DMS53 (cell line): Measurements from ENCODE around the gene DGKB.

ENCODE experiments used
- DNase-seq: peaks from one replicate; lab custom pipeline; 2025; lab: John Stamatoyannopoulos, UW

Gene DGKB

DNA sequence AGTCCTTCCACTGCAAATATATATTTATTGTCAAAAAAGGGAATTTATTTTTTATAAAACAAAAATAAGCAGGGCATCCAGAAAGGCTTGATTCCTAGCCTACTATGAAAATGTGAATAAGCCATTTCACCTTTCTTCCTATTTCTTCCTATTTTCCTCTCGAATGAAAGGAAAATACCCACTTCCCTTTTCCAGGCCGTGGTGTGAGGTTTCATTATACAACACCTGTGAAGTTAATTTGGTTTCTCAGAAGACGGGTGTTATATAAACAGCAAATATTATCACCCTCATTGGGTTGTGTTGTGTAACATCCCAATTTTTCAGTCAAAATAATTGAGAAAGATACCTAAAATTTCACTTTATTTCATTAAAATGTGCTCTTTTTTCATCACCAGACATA, 214.3 kb downstream of the DGKB start:
- DNase-seq, result no peak

DNA sequence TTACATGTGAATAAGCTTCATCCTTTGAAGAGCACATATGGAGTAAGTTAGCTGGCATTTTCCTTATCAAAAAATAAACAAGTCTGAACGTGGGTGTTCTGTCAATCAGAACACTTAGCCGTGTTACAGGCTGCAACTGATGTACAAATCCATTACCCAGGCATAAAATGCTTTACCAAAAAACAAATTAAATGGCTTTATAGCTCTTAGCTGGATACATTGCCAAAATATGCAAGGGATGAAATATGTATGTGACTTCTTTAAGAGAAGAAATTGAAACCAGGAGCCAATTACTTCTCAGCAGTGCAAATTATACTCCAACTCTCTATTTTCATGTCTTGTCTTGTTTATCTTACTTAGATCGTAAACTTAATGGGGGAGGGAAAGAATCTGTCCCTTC, 214.8 kb downstream of the DGKB start:
- DNase-seq, result no peak

DNA sequence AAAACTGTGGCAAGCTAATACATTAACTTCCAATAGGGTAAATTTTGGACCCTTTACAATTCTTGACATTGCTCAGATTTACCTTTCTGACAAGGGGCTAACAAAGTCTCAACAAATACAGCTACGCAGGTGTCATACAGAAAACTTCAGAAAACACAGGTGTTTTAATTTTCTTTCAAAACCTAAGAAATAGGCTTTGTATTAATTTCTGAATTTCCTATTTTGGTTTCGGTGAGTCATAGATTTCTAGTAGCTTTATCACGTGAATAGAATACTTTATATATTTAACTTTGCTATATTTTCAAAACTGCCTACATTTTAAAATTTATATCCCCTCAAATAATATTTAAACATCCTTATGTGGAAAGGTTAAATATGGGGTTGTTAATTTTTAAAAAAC, 215.3 kb downstream of the DGKB start:
- DNase-seq, result no peak

DNA sequence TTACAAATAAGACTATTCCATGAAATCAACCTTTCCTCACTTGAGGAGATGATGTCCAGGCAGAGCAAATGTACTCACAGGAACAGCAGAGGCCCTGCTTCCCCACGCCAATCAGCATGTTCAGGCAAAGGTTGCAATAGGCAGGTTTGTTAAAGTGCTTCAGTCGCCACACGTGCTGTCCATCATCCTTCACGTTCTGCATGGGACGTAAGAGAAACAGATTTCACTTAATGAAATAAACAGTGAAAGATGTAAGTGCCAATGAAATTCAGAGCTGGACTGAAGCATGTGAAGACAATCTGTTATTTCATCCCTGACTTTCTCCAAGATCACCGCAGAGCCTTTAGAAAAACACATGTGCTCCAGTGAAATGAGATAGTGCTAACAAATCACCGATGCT, 217.4 kb downstream of the DGKB start:
- no peak for DNase-seq

DNA sequence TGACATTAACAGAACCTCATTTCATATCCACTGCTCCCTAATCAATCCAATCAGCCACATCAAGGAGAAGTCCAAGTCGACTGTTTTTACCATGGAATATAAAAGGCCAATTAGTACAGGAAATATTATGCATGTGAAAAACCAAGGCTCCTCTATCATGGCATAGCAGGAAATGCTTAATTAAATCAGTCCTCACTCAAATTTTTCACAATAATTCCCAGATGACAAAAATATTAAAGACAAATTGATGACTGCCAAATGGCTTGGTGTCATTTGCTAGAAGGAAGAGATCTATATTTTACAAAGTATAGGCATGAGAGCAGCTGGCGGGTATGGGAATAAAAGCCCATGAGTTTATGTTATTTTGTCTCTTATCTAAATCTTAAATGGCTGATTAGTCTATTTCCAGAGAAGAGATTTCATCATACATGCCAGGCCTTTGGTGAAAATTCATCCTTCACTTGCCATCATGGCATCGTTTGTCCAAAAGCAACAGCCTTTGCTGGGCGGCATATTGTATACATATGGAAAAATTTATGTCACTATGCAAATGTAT, 219.6 kb downstream of the DGKB start:
- DNase-seq, result no peak

DNA sequence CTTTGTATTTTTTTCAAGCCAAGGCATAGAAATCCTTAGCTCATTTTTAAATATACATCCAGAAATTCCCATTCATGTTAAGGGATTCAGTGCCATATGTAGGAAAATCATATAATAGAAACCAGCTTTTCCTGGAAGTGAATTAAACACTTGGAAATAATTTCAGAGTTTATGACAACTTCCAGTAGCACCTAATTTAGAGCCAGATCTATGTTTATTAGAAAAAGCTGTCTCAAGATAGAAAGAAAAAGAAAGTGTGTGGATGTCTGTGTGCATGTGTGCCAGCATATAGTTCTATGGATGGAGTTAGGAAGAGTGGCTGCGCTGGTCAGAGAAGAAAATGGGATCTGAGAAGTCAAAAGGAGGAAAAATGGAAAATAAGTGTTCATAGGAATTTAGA, 225.7 kb downstream of the DGKB start:
- no peak for DNase-seq

DNA sequence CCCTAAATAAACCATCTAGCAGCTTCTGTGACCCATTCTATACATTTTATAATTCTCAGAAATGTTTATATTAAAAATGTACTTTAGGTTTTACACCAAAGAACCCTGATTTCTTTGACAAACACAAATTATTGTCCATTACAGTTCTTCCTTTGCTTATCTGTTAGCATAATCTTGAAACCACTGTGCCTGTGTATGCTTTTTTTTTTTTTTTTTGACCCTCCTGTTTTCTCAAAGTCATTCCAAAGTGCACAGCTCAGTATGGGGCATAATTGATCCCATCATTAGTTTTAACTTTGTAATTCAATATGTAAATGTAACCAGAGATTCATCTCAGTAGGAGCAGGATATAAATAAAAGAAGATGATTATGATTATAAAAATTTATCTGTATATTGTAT, 229.3 kb downstream of the DGKB start:
- no peak for DNase-seq

DNA sequence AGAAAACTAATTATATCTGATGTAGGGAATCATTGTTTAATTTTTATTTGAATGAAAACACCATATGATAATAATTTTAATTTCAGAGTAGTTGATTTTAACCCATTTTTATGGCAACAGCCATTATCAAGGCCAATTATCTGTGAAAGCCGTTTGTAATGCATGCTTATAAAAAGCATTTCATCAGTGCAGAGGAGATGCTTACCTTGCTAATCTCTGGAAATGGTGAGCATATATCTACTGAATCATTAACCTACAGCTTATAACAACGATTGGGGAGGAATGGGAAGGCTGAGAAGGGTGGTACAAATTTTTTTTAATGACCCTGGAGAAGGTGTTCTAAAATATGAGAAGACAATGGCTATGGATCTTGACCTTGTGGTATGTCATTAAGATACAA, 235.6 kb downstream of the DGKB start:
- no peak for DNase-seq

DNA sequence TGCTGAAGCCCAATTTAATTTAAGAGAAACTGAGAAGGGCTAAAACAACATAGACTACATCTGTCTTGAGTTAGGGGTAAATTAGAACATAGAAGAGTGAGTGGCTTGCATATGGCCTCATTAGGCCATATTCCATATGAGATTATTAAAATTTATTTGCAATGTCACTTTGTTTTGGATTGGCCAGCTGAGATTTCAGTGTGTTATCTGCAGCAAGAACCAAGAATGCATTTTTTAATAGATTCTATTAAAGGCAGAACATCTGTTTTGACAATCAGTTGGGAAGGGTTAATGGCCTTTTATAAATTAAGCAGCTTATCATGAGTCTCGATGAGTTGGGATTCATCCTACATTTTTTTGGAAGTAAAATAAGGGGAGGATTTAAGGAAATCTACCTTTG, 236.2 kb downstream of the DGKB start:
- DNase-seq, result no peak

DNA sequence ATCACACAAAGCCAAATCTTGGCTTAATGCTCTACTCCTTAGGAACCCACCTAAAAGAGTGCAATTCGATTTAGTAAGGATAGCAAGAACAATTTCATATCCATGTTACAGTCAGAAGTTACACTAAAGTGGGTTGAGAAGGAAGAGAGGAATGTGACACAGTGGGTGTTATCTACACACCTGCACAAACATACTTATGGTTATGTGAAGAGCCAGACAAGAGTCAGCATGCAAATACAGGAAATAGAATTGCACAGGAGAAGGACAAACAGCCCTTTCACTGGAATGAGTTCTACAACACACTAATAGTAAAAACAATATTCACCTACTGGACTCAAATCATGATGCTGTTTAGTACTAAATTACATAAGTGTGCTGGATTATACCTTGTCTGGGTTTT, 262.8 kb downstream of the DGKB start:
- peak; percentile 95 for DNase-seq

DNA sequence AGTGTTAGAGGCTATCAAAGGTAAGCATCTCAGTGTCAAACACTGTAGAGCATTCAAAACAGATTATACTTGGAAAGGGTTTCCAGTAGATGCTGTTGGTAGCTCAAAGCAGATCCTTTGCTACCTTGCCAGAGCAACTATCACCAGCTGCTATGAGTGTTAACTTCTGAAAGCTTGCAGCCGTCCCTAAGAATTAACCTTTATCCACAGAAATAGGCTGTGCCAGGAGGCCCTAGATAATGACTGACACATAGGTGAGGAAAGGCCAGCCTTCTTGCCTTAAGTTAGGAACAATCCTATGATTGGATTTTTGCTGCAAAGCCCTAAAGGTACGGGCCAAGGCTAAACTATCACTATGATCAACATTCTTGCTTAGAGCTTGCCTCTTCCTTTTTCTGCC, 263.2 kb downstream of the DGKB start:
- DNase-seq, result peak; percentile 78

DNA sequence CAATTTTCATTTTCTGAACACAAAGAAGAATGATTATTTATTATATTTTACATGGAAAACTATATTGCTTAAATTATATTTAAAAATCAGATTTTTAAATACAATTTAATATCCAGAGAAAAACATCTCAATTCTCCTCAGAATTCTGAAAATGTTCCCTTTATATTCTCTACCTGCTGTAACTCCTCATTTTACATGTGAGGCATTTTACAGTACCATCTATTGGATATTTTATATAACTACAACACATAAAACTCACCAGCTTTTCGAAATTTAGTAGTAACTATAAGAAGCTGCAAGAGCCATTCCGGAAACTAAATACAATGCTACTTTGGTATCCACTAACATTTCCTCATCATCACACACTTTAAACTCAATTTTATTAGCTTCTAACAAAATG, 264.6 kb downstream of the DGKB start:
- peak; percentile 33 for DNase-seq

DNA sequence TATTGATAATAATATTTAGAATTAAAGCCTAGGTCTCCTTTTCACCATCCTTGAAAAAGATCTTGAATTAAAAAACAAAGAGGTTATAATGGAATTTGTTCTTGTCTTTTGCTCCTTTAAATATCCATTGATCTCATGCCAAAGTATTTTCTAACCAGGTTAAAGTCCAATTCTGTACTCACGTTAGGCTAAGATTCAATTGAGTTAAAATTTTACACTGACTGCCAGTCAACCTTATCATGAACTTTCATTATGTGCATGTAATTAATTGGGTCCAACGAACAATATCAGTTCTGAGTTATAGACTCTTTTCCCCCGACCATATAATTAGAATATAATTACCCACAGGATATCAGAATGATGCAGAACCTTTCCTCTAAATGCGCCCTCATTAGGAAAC, 266.6 kb downstream of the DGKB start:
- no peak for DNase-seq

DNA sequence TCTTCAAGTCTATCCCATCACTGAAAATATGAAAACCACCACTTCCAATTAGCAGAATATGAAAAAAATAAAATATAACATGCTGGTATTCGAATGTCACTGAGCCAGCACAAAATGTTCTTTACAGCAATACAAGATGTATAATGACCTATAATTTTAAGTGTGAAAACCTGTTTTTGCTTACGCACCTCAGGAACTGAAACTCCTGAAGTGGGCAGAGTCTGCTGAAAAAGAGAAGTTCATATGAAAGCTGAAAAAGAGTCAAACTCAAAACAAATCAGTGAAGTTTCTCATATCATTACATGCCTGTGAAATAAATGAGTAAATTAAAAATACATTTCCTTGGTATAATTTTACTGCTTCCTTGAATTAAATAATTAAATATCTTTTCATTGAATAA, 272.5 kb downstream of the DGKB start:
- DNase-seq, result no peak

DNA sequence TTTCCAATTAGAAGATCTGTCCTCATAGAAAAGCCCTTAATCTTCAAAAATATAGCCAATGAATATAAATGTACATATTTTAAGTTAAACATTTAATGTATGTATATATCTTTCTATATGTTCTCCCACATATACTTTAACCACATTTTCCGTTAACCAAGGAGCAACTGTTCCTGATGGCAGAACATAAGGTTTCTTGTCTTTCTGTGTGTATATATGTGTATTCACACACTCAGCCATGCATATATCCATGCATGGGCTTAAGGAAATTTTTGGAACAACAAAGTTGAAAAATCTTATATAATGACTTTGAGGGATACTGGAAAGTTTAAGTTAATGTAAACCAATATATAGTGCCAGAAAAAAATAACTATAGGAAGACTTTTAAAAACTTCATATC, 274.0 kb downstream of the DGKB start:
- DNase-seq, result no peak

DNA sequence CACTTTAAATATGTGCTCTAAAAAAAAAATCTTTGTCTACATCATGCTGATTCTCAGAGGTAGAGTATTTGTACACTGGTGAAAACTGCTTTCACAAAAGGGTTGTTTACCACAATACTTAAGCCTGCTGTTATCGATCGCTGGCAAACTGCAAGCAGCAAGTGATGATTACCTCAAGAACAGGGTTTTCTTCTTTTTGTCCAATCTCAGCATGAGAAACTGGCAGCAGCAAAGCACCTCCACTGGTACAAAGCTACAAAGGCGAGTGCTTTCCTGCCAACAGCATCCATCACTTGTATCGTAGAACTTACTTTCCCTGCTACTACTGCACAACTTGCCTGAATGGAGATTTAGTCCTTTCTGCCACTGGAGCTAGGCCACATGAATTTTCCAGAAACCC, 276.5 kb downstream of the DGKB start:
- DNase-seq, result no peak

DNA sequence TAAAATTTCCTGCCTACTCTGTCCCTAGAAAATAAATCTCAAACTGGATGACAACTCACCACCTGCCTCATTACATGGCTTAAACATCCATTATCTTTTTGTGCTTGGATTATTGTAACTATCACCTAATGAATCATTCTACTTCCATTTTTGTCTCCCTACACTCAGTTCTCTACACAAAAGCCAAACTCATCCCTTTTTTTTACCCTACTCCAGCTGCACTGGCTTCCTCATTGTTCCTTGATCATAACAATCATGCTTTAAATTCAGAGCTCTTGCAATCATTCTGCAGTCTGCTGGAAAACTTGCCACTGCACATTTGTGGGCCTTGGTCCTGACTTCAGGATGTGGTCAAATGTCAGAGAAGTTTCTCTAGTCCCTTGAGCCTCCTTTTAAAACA, 280.0 kb downstream of the DGKB start:
- no peak for DNase-seq

DNA sequence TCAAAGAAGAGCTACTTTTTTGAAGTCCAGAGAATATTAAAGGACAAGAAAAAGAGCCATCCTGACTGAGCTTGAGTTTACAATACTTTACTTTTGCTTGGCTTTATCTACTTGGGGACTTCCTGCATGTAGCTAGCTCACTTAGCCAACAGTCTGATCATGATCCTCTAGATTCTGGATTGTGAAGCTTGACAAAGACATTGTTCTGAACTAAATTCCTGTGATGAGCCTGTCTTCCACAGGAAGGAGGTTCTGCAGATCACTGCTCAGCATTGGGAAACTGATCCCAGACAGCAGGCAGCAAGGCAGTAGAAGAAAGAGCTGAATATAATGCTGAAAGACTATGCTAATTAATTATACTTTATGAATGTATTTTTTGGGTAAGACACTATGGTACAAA, 296.4 kb downstream of the DGKB start:
- DNase-seq, result no peak

DNA sequence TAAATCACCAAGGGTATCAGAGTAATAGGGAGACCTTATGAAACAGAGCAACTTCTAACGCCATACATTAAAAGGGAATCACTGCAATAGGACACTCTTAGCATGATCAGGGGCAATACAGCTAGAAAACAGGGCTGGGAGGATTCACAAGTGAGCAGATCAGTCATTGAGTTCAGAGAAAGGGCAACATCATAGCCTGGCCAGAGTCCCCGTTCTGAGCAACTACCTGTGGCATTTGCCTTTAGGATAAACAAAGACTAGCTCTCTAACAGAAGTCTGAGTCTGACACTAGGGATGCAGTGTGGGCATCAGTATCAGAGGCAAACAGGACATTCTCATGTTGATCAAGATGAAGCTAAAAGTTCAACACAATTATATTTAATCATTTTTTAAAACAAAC, 297.9 kb downstream of the DGKB start:
- DNase-seq, result no peak

DNA sequence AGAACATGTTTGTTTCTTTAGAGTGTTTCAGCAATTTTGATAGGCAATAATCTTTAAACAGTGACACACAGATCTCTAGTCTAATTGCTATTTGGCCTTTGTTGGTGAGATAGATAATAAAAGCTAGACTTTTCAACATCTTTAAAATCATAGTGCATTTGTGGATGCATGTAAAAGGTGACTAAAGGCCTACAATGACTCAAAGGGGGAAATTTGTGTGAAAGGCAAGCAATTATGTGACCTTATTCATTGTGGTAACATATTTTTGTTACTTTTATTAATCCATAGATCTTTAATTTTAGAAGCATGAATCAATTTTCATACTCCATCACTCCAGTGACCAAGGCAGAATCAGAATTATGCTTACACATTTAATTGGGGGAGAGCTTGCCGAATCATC, 299.7 kb downstream of the DGKB start:
- no peak for DNase-seq

DNA sequence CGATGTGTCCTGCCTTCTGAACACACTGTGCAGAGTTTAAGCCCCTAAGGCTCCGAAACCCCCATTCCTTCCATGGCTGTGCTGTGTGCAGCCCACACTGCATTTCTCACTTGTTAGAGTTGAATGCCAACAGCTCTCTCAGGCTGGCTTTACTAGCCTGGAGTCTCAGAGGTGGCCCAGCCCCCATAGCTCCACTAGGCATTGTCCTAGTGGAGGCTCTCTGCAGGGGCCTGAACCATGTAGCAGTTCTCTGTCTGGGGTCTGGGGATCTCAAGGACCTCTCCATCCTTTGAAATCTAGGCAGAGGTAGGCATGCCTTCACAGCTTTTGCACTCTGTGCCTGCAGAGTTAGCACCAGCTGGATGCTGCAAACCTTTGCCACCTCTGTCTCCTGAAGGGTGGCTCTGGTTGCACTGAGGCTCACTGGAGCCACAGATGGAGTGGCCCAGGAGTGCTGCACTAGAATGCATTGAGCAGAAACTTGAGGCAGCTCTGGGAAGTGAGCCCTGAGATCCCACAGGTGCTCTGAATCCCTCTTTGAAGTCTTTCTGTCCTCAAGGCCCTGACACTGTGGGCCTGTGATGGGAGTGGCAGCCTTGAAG, 301.7 kb downstream of the DGKB start:
- DNase-seq, result no peak

DNA sequence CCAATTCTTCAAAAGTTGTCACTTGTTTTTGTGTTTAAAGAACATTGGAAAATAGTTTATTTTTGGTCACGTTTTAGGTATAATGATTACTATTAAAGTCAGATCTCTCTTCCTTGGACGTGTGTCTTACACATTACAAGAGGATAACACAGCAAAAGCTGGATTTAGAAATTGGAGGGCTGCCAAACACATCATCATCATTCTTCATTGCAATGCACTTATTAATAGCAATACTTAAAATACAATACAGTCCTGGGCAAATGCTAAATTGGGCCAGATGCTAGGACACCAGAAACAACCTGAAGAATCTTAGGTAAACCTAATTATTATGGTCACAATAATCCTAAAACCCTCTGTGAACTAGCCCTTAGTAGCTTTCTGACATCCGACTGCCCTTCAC, 303.6 kb downstream of the DGKB start:
- no peak for DNase-seq

DNA sequence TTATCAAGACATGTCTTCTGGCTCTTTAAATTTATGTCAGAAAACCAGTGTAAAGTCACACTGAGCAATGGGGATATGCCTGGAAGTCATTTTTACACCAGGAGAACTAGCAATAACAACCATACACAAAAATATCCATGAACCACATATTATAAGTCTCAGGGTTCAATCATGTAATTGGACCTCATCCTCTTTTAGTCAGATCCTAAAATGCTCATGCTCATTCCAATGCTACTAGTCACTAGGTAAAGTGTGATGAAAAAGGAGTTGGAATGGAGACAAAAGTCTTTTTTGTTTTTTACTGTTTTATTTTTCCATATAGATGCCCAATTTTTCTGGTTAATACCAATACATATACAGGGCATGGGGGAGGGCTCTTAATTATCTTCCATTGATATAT, 306.1 kb downstream of the DGKB start:
- no peak for DNase-seq

DNA sequence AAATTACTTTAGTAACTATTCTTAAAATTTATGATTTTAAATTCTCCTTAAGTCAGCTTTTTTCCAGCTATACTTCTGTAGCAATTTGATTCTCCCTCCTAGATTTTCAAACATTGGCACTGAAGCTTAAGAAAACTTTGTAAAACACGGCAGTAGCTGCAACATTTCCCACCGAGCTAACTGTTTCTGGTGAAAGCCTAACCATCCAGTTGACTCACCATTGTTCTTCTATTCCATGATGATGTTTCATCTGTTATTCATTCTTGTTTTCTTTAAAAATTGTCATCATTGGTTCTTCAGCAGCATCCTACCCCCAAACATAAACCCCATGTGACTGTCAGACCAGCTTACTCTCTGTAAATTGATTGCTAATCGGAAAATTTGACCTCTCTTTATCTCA, 312.3 kb downstream of the DGKB start:
- no peak for DNase-seq

DNA sequence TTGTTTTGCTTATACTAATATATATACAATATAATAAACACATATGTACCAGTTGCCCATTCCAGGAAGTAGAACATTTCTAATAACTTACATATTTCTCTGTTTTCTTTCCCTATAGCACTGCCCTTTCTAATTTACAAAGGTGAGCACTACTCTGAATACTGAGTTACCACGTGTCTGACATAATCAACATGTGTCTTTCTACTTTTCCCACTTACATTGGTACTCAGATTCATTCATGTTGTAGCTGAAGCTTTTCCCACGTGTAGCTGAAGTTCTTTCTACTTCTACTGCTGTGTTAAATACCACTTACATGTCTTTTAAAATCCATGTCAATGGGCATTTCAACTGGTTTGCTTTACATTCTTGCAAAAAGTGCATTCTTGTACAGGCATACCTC, 317.3 kb downstream of the DGKB start:
- no peak for DNase-seq
